ENCODE data around the gene GSTT2B.
"Not testable (repeated sequence)": the region's sequence is repeated elsewhere in the genome, so short reads cannot be mapped to it uniquely, and the experiment has no call there.

The GSTT2B gene

GRCh38 chr22:23986089-23986488 lies 25.1 kb upstream of the GSTT2B start:
- not testable (repeated sequence) for DNase-seq (ENCODE audit: low read depth, low spot score)

- no peak for DNase-seq (ENCODE audit: low read depth, low spot score)
Observed at GRCh38 chr22:23984430-23984829, 23.4 kb upstream of the GSTT2B start.

DNA sequence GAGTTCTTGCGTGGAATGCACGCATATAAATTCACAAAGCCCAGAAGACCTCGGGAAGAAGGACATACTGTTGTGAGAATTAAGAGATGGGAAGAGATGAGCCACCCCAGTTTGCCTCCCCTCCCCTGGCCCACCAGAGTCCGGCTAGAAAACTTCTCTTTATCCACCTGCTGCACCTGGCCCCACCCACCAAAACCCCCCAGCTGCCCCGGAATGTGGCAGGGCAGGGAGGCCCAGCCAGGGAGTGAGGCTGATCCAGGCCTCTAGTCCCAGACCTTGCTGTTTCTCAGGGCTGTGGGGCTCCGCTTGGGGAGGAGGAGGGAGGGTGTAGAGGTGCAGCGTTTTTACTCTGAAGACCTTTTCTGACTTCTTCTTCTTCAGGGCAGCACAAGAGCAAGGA lies 19.6 kb upstream of the GSTT2B start:
- DNase-seq (ENCODE audit: low read depth, low spot score): not testable (repeated sequence)

GRCh38 chr22:23979557-23980240 lies 18.7 kb upstream of the GSTT2B start, which contains the start of gene GSTT2:
TSS of gene GSTT2 (plus strand) at chr22:23980134.
- not testable (repeated sequence) for DNase-seq (ENCODE audit: low read depth, low spot score)

DNA sequence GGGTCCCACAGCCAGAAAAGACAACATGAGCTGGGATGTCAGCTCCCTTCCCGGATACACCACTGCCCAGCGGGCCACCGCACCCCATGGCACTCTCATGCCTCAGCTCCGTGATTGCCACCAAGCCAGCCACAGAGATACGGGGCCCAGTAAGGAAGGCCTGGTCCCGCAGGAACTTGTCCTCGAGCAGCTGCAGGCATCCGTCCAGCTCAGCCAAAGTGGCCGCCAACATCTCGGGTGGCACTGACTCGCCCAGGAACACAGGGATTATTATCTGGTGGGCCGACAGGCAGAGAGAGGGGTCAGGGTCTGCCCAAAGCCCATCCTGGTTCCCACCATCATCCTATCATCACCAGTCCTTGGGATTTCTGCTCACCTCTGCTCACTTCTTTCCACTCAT lies 16.3 kb upstream of the GSTT2B start:
- not testable (repeated sequence) for DNase-seq (ENCODE audit: low read depth, low spot score)

DNA sequence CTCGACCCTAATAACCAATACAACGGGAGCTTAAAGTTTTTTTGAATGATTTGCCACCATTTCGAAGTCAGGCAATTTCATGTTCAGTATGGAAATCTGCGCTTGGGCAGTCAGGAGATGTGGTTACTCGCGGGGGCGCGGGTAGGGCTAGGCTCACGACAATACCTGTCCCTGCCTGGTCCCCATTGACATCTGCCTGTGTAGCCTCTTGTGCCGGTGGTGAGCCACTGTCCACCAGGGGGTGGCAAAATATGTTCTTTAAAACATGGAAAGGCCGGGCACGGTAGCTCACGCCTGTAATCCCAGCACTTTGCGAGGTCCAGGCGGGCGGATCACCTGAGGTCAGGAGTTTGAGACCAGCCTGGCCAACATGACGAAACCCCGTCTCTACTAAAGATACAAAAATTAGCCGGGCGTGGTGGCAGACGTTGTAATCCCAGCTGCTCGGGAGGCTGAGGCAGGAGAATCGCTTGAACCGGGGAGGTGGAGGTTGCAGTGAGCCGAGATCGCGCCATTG lies 13.9 kb upstream of the GSTT2B start:
- DNase-seq (ENCODE audit: low read depth, low spot score): not testable (repeated sequence)

DNA sequence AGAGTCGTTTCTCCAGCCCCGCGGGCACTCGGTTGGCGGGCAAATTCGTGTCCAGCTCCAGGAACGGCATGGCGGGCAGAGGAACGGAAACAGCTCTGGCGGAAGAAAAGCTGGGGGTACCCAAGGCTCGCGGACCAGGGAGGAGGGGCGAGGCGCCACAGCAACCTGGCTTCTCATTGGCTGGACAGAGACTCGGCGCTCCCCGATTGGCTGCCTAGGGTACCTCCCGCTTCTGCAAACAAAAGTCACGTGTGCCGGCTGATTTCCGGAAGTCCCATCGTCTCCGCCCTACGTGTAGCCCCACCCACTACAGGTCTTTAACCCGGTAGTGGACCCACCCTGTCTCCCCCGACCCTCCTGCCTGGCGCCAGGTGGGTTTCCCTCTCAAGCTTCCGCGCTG lies 13.3 kb upstream of the GSTT2B start, which contains the start of gene DDT:
TSS of gene DDT (minus strand) at position 97 of the 400 bp plus-strand sequence. CDS start at position 70, 27 bp downstream.
- DNase-seq (ENCODE audit: low read depth, low spot score): not testable (repeated sequence)

DNA sequence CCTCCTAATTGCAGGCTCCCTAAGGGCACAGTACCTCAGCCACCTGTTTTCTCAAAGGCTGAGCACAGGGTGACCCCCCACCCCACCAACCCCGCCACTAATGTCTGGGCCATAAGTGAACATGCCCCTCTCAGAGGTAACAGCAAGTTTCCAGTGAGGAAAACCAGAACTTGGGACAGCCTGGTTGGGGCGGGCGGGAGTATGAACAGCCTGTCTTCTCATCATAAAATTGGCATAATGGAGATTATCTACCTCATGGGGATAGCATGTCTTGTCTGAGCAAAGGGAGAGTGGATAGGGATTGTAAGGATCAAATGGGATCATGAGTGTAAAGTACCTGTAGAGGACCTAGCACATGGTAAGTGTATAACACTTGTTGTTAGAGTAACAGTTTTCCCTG lies 10.9 kb upstream of the GSTT2B start:
- DNase-seq (ENCODE audit: low read depth, low spot score): not testable (repeated sequence)

GRCh38 chr22:23970816-23971486 lies 10.0 kb upstream of the GSTT2B start:
- DNase-seq (ENCODE audit: low read depth, low spot score): no peak

- no peak for DNase-seq (ENCODE audit: low read depth, low spot score)
Observed at GRCh38 chr22:23970201-23970641, 9.2 kb upstream of the GSTT2B start.

- DNase-seq (ENCODE audit: low read depth, low spot score): no peak
Observed at GRCh38 chr22:23969071-23969470, 8.1 kb upstream of the GSTT2B start.

DNA sequence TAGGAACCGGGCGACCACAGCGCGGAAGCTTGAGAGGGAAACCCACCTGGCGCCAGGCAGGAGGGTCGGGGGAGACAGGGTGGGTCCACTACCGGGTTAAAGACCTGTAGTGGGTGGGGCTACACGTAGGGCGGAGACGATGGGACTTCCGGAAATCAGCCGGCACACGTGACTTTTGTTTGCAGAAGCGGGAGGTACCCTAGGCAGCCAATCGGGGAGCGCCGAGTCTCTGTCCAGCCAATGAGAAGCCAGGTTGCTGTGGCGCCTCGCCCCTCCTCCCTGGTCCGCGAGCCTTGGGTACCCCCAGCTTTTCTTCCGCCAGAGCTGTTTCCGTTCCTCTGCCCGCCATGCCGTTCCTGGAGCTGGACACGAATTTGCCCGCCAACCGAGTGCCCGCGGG lies 5.6 kb upstream of the GSTT2B start, which contains the start of gene DDTL:
TSS of gene DDTL (plus strand) at position 321 of the 400 bp plus-strand sequence. CDS start at position 348, 27 bp downstream.
- not testable (repeated sequence) for DNase-seq (ENCODE audit: low read depth, low spot score)

GRCh38 chr22:23966094-23966493 lies 5.1 kb upstream of the GSTT2B start:
- not testable (repeated sequence) for DNase-seq (ENCODE audit: low read depth, low spot score)

- peak; percentile 65 for DNase-seq (ENCODE audit: low read depth, low spot score)
Observed at GRCh38 chr22:23956301-23956900, 4.6 kb downstream of the GSTT2B start.

- not testable (repeated sequence) for DNase-seq (ENCODE audit: low read depth, low spot score)
Observed at GRCh38 chr22:23955886-23956285, 5.1 kb downstream of the GSTT2B start.

DNA sequence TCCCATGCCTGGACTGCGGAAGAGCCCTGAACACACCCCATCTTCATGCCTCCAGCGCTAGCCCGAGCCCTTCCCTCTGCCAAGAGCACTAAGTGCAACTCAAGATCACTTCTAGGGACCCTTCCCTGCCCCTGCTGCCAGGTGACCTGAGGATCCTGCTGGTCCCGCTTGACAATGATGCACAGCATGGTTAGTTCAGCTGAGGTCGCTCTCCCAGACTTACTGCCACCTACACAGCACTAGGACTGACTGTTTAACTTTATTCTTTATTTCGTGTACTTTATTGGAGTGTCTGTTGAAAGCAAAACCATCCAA lies 6.0 kb downstream of the GSTT2B start:
- not testable (repeated sequence) for DNase-seq (ENCODE audit: low read depth, low spot score)

DNA sequence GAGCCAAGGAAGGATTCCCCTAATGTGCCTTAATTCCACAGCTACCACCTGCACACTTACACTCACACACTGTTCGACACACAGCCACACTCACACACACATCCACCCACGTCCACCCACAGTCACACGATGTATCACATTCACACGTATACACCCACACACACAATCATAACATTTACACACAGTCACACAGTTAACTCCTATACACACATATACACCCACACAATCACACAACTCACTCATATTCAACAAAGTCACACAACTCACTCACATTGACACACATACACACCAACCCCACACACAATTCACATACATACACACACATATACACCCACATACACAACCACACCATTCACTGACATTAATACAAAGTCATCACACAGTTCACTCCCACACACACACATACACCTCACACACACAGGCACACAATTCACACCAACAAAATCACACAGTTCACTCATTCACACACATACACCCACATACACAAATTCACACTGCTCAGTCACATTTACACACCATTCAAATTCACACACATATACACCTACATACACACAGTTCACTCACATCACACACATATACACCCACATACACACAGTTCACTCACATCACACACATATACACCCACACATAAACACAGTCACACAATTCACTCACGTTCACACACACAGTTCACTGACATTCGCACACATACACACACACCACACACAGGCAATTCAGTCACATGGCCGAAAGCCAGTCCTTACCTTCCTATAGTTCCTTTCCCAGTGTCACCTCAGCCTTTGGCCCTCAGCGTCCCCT lies 6.6 kb downstream of the GSTT2B start:
- DNase-seq (ENCODE audit: low read depth, low spot score): not testable (repeated sequence)

GRCh38 chr22:23953485-23953884 lies 7.5 kb downstream of the GSTT2B start:
- DNase-seq (ENCODE audit: low read depth, low spot score): not testable (repeated sequence)

DNA sequence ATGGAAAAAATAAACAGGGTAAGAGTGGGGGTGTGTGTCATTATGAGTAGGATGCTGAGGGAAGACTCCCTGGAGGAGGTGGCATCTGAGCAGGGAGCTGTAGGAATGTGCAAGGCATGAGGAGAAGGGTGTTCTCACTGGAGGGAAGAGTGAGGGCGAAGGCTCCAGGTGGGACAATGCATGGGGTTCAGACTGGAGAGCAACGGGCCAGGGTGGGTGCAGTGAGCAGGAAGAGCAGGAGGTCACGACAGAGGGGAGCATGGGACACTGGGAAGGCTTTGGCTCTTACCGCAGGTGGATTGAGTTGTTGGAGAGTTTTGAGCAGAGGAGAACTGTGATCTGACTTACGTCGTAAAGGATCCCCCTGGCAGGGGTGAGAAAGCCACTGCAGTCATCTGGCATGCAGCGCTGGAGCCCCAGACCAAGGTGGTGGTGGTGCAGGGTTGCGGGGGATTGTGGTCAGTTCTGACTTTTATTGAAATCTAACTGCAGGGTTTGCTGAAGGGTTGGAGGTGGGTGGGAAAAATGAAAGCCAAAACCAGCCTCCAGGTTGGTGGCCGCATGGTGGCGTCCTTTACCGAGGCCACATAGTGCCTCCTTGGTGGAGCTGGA lies 8.1 kb downstream of the GSTT2B start:
- not testable (repeated sequence) for DNase-seq (ENCODE audit: low read depth, low spot score)

GRCh38 chr22:23951383-23951782 lies 9.6 kb downstream of the GSTT2B start:
- not testable (repeated sequence) for DNase-seq (ENCODE audit: low read depth, low spot score)

DNA sequence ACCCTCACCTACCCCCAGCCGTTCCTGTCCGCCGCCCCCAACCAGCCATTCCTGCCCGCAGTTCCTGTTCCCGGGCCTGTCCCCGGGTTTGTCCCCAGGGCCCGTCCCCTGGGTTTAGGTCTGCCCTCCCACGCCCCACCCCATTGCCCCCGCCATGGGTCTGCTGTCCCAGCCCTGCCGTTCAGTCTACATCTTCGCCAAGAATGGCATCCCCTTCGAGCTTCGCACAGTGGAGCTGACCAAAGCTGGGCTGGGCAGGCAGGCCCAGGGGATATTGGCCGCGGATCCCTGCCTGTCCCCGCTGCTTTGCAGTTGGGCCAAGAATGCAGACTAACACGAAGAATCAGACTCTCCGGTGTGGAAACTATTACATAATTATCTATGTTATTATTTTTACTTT lies 11.2 kb downstream of the GSTT2B start:
- not testable (repeated sequence) for DNase-seq (ENCODE audit: low read depth, low spot score)
